Lower leg skin (tissue), 4 donors: ENCODE data around the gene TMEM98. TPM values are rescaled to one million over a fixed set of nuclear protein-coding genes. Genes with fewer than 3 reads are reported as not detected.
"Not testable (repeated sequence)": the region's sequence is repeated elsewhere in the genome, so short reads cannot be mapped to it uniquely, and the experiment has no call there.

Experiments
- DNase-seq, 2 donors: peaks; one replicate each; pipeline ENCODE4 v3.0.0-alpha.2; 2019; ENCODE audit warnings: low spot score in 2 of 2
- H3K4me3 ChIP-seq: fragments of 200-600 bp; sonication (generic); 2 replicates; pipeline ENCODE4 v1.5.1; 2017; ENCODE audit warnings: mild to moderate bottlenecking, low read depth; ENCODE audit not compliant: poor library complexity, severe bottlenecking
- CTCF ChIP-seq, 3 donors: fragments of 450-650 bp; IDR thresholded peaks; one replicate each; pipeline ENCODE4 v1.5.1; 2016; ENCODE audit warnings: antibody characterized with exemption in 3 of 3, mild to moderate bottlenecking in 3 of 3, moderate library complexity in 2 of 3
- POLR2A ChIP-seq, 2 donors: fragments of 450-650 bp; IDR thresholded peaks; one replicate each; pipeline ENCODE4 v1.6.1; 2016 to 2017; ENCODE audit warnings: antibody characterized with exemption in 2 of 2, mild to moderate bottlenecking in 1 of 2, moderate library complexity in 1 of 2
- WGBS, 2 donors: methylation state at CpG; one replicate each; pipeline ENCODE4 v1.1.5; 2018; 5-methylcytosine and 5-hydroxymethylcytosine counted together
- intact Hi-C: fragments of 100-400 bp; cut with DNase I; formaldehyde crosslinking; loops from one replicate; pipeline ENCODE4 v1.15.0; 2023; ENCODE audit warnings: low total_unique reads
- total RNA-seq, 4 donors: library from RNA; depleted of rRNA; stranded (reverse); fragments of >200 nt; gene quantifications; one replicate each; pipeline ENCODE4 v1.1.0, GENCODE V29; 2016

TMEM98 gene
- total RNA-seq, 4 donors from 2014 or later = 13.3 to 42.7 (median 18.5) TPM

GRCh38 chr17:32985050-32985756, 57.2 kb downstream of the TMEM98 start:
- intact Hi-C loops = no loop called here
- DNase-seq = no peak
- no peak overlapping the region for H3K4me3 ChIP-seq
- 59 to 65% methylated on average over 4 of the region's 4 CpGs for WGBS, 2 donors
- TF ChIP-seq POLR2A (IDR thresholded peaks at IDR 0.05) (no peak), CTCF (IDR thresholded peaks at IDR 0.05) (no peak)

- DNase-seq, intact Hi-C loops, H3K4me3 ChIP-seq: not testable (repeated sequence)
- 33 to 44% methylated on average over 1 of the region's 1 CpG for WGBS, 2 donors
Observed at GRCh38 chr17:32987453-32987805, 59.5 kb downstream of the TMEM98 start.

- intact Hi-C loops, DNase-seq, H3K4me3 ChIP-seq: not testable (repeated sequence)
- WGBS, 2 donors = 55 to 67% methylated on average over 2 of the region's 2 CpGs
Observed at GRCh38 chr17:32987868-32988267, 59.9 kb downstream of the TMEM98 start.

GRCh38 chr17:32988481-32989101, 60.6 kb downstream of the TMEM98 start:
- intact Hi-C loops = no loop called here
- no peak overlapping the region for H3K4me3 ChIP-seq
- 70 to 76% methylated on average over 3 of the region's 3 CpGs for WGBS, 2 donors
- TF ChIP-seq CTCF (IDR thresholded peaks at IDR 0.05) (no peak), POLR2A (IDR thresholded peaks at IDR 0.05) (no peak)
- DNase-seq = peak in 1 of 2 donors; percentile 18

- peak in 1 of 2 donors; percentile 50 for DNase-seq
- intact Hi-C loops = no loop called here
- TF ChIP-seq CTCF (IDR thresholded peaks at IDR 0.05) (no peak), POLR2A (IDR thresholded peaks at IDR 0.05) (no peak)
- 64 to 68% methylated on average over 13 of the region's 13 CpGs for WGBS, 2 donors
- H3K4me3 ChIP-seq = no peak overlapping the region
Observed at GRCh38 chr17:32992321-32993033, 64.5 kb downstream of the TMEM98 start.

GRCh38 chr17:32993977-32994376, 66.0 kb downstream of the TMEM98 start:
- no peak overlapping the region for H3K4me3 ChIP-seq
- no peak for DNase-seq
- 52 to 54% methylated on average over 9 of the region's 9 CpGs for WGBS, 2 donors
- TF ChIP-seq POLR2A (IDR thresholded peaks at IDR 0.05) (no peak), CTCF (IDR thresholded peaks at IDR 0.05) (no peak)
- intact Hi-C loops = no loop called here

Other genes with a start within 250 kb of the TMEM98 start
- gene MYO1D, start 51.0 kb upstream of the TMEM98 start, total RNA-seq = 10 to 100 TPM; 60.4 to 89.0 (median 82.5) TPM
- gene SPACA3, start 63.7 kb downstream of the TMEM98 start, total RNA-seq = not detected